ENCODE measurements around the gene SPACDR.

DNA sequence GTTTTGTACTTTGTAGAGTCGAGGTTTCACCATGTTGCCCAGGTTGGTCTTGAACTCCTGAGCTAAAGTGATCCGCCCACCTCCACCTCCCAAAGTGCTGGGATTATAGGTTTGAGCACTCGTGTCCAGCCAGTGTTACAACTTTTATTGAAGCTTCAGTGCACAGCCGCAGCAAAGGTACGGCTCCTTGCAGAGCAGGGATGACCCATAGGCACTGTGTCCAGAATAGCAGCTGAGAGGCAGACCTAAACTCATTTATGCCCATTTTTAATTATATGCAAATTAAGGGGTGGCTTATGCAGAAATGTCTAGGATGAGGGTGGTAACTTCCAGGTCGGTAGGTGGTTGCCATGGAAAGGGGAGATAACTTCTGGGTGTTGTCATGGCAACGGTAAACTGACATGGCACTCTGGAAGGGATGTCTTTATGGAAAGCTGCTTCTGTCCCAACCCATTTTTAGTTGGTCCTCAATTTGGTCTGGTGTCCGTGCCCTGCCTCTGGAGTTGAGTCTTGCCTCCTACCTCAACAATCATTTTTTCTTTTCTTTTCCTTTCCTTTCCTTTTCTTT lies 42.4 kb upstream of the SPACDR start:
- TF ChIP-seq POLR2A (IDR thresholded peaks at IDR 0.05), result no peak
- TF ChIP-seq, protein P1, sequence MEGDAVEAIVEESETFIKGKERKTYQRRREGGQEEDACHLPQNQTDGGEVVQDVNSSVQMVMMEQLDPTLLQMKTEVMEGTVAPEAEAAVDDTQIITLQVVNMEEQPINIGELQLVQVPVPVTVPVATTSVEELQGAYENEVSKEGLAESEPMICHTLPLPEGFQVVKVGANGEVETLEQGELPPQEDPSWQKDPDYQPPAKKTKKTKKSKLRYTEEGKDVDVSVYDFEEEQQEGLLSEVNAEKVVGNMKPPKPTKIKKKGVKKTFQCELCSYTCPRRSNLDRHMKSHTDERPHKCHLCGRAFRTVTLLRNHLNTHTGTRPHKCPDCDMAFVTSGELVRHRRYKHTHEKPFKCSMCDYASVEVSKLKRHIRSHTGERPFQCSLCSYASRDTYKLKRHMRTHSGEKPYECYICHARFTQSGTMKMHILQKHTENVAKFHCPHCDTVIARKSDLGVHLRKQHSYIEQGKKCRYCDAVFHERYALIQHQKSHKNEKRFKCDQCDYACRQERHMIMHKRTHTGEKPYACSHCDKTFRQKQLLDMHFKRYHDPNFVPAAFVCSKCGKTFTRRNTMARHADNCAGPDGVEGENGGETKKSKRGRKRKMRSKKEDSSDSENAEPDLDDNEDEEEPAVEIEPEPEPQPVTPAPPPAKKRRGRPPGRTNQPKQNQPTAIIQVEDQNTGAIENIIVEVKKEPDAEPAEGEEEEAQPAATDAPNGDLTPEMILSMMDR (IDR thresholded peaks at IDR 0.05), result no peak
- TF ChIP-seq POLR2AphosphoS5 (IDR thresholded peaks at IDR 0.05; ENCODE audit: insufficient read depth in 1 of 2, low read depth in 1 of 2), result no peak

Measured in vagina (tissue), 2 donors.